Thoracic aorta (tissue), 2 donors: ENCODE data around the gene TBX15. TPM values are rescaled to one million over a fixed set of nuclear protein-coding genes. Genes with fewer than 3 reads are reported as not detected.
"Not testable (repeated sequence)": the region's sequence is repeated elsewhere in the genome, so short reads cannot be mapped to it uniquely, and the experiment has no call there.

Experiments
- ATAC-seq: fragments of 150-250 bp; one replicate; pipeline ENCODE4 v1.8.0; 2017; ENCODE audit warnings: low read depth; ENCODE audit not compliant: insufficient number of reproducible peaks, low FRiP score
- DNase-seq: peaks from one replicate; pipeline ENCODE4 v3.0.0-alpha.2; 2020; ENCODE audit warnings: low spot score
- H3K27ac ChIP-seq, 2 donors: fragments of 200-600 bp; sonication (generic); 1 replicate in 1 of 2; 2 replicates in 1 of 2; pipeline ENCODE4 v1.5.1; 2016; ENCODE audit warnings: mild to moderate bottlenecking in 2 of 2, moderate library complexity in 2 of 2
- H3K27me3 ChIP-seq: fragments of 200-600 bp; sonication (generic); replicated peaks from 2 replicates; pipeline ENCODE4 v1.6.0; 2016; ENCODE audit warnings: mild to moderate bottlenecking; ENCODE audit not compliant: insufficient read depth
- H3K36me3 ChIP-seq: fragments of 200-600 bp; sonication (generic); one replicate; pipeline ENCODE4 v1.5.1; 2016
- H3K4me1 ChIP-seq, 2 donors: fragments of 200-600 bp; sonication (generic); 1 replicate in 1 of 2; 2 replicates in 1 of 2; pipeline versions ENCODE4 v1.5.1 to v1.6.0; 2016; ENCODE audit warnings: low read depth in 2 of 2, mild to moderate bottlenecking in 1 of 2; ENCODE audit not compliant: control insufficient read depth in 1 of 2
- H3K4me3 ChIP-seq: fragments of 200-600 bp; sonication (generic); 2 replicates; pipeline ENCODE4 v1.5.1; 2016; ENCODE audit warnings: mild to moderate bottlenecking
- H3K9me3 ChIP-seq: fragments of 200-600 bp; sonication (generic); 2 replicates; pipeline ENCODE4 v1.5.1; 2016
- total RNA-seq, 2 donors: library from RNA; depleted of rRNA; stranded (reverse); fragments of >200 nt; gene quantifications; one replicate each; pipeline versions ENCODE4 v1.1.0 to v1.2.3, GENCODE V29; 2016
- TF ChIP-seq, protein P1 (sequence below): fragments of 200-600 bp; sonication (generic); IDR thresholded peaks from one replicate; pipeline ENCODE4 v1.5.1; 2019; ENCODE audit warnings: antibody characterized with exemption

TBX15 gene
- total RNA-seq, 2 donors from 2014 or later, result 1.5 to 6.8 TPM

GRCh38 chr1:118960567-118961136 lies 27.5 kb downstream of the TBX15 start:
- Histone ChIP-seq H3K9me3 (no peaks in the 10 kb centered on the region), H3K36me3 (no peaks in the 10 kb centered on the region), H3K27ac (no peak overlapping the region), H3K27me3 (no peaks in the 10 kb centered on the region), H3K4me1 (no peaks in the 10 kb centered on the region), H3K4me3 (no peak overlapping the region)
- TF ChIP-seq, protein P1, sequence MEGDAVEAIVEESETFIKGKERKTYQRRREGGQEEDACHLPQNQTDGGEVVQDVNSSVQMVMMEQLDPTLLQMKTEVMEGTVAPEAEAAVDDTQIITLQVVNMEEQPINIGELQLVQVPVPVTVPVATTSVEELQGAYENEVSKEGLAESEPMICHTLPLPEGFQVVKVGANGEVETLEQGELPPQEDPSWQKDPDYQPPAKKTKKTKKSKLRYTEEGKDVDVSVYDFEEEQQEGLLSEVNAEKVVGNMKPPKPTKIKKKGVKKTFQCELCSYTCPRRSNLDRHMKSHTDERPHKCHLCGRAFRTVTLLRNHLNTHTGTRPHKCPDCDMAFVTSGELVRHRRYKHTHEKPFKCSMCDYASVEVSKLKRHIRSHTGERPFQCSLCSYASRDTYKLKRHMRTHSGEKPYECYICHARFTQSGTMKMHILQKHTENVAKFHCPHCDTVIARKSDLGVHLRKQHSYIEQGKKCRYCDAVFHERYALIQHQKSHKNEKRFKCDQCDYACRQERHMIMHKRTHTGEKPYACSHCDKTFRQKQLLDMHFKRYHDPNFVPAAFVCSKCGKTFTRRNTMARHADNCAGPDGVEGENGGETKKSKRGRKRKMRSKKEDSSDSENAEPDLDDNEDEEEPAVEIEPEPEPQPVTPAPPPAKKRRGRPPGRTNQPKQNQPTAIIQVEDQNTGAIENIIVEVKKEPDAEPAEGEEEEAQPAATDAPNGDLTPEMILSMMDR, result no peak
- ATAC-seq (no peak), DNase-seq (no peak)

GRCh38 chr1:118960026-118960561 lies 28.0 kb downstream of the TBX15 start:
- TF ChIP-seq, protein P1, result no peak
- Histone ChIP-seq H3K27me3 (no peaks in the 10 kb centered on the region), H3K4me1 (no peaks in the 10 kb centered on the region), H3K36me3 (no peaks in the 10 kb centered on the region), H3K9me3 (no peaks in the 10 kb centered on the region), H3K27ac (no peak overlapping the region), H3K4me3 (no peak overlapping the region)
- ATAC-seq (no peak), DNase-seq (no peak)

- H3K27me3 ChIP-seq, result no peaks in the 10 kb centered on the region
- no peak for DNase-seq
- H3K9me3 ChIP-seq, result no peaks in the 10 kb centered on the region
- TF ChIP-seq, protein P1, result no peak
- no peaks in the 10 kb centered on the region for H3K4me1 ChIP-seq
- no peak overlapping the region for H3K27ac ChIP-seq
- H3K36me3 ChIP-seq, result no peaks in the 10 kb centered on the region
- H3K4me3 ChIP-seq, result no peak overlapping the region
- ATAC-seq, result no peak
Measured at GRCh38 chr1:118958937-118959631, 29.1 kb downstream of the TBX15 start.

DNA sequence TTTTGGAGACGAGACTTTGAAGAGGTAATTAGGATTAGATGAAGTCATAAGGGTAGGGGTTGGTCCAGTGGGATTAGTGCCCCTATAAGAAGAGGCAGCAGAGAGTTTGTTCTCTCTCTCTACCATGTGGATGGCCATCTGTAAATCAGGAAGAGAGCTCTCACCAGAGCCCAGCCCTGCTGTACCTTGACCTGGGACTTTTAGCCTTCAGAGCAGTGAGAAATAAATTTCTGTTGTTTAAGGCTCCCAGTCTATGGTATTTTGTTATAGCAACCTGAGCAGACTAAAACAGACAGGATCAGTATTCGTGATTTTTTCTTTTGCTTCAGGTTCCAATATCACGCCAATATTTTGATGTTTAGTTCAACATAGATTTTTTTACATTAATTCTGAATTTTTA lies 30.0 kb downstream of the TBX15 start:
- TF ChIP-seq, protein P1, result no peak
- DNase-seq (no peak), ATAC-seq (no peak)
- Histone ChIP-seq H3K4me1 (no peaks in the 10 kb centered on the region), H3K4me3 (no peak overlapping the region), H3K27me3 (no peaks in the 10 kb centered on the region), H3K9me3 (no peaks in the 10 kb centered on the region), H3K27ac (no peak overlapping the region), H3K36me3 (no peaks in the 10 kb centered on the region)

GRCh38 chr1:118957579-118957978 lies 30.6 kb downstream of the TBX15 start:
- H3K4me3 ChIP-seq, H3K27ac ChIP-seq, H3K4me1 ChIP-seq, DNase-seq, H3K9me3 ChIP-seq, H3K27me3 ChIP-seq, H3K36me3 ChIP-seq, ATAC-seq: not testable (repeated sequence)
